Activated T-cell treated with anti-CD3 and anti-CD28 coated beads, Interleukin-2, amount 50 U/mL, for 4 hours (primary cell): ENCODE data around the gene USP3. TPM values are rescaled to one million over a fixed set of nuclear protein-coding genes. Genes with fewer than 3 reads are reported as not detected.
A peak's percentile ranks its signal among the peaks of the same experiment; 100 is the strongest.

ENCODE experiments used
- ATAC-seq, 2 donors: fragments of 200-7000 bp; cut with Tn5 transposase; one replicate each; pipeline ENCODE4 v1.10.0; 2021
- DNase-seq: peaks from one replicate; pipeline ENCODE4 v3.0.0-alpha.2; 2020
- H3K27me3 Mint-ChIP-seq: one replicate; pipeline ENCODE4 v1.8.0; 2021; ENCODE audit warnings: low read depth, mixed read lengths
- H3K36me3 Mint-ChIP-seq: one replicate; pipeline ENCODE4 v1.8.0; 2022; ENCODE audit warnings: mixed read lengths; ENCODE audit not compliant: insufficient read depth
- H3K4me1 Mint-ChIP-seq: one replicate; pipeline ENCODE4 v1.8.0; 2021; ENCODE audit warnings: low read depth, mixed read lengths
- H3K4me3 Mint-ChIP-seq: one replicate; pipeline ENCODE4 v1.8.0; 2021; ENCODE audit warnings: mild to moderate bottlenecking, moderate library complexity, mixed read lengths
- H3K9me3 Mint-ChIP-seq: one replicate; pipeline ENCODE4 v1.8.0; 2021; ENCODE audit warnings: mixed read lengths
- total RNA-seq, 3 donors: library from RNA; stranded (reverse); gene quantifications; one replicate each; pipeline ENCODE4 v1.2.1, GENCODE V29; 2021

Gene USP3
- total RNA-seq, 3 donors from 2014 or later: 34.2 to 40.9 (median 35.5) TPM

DNA sequence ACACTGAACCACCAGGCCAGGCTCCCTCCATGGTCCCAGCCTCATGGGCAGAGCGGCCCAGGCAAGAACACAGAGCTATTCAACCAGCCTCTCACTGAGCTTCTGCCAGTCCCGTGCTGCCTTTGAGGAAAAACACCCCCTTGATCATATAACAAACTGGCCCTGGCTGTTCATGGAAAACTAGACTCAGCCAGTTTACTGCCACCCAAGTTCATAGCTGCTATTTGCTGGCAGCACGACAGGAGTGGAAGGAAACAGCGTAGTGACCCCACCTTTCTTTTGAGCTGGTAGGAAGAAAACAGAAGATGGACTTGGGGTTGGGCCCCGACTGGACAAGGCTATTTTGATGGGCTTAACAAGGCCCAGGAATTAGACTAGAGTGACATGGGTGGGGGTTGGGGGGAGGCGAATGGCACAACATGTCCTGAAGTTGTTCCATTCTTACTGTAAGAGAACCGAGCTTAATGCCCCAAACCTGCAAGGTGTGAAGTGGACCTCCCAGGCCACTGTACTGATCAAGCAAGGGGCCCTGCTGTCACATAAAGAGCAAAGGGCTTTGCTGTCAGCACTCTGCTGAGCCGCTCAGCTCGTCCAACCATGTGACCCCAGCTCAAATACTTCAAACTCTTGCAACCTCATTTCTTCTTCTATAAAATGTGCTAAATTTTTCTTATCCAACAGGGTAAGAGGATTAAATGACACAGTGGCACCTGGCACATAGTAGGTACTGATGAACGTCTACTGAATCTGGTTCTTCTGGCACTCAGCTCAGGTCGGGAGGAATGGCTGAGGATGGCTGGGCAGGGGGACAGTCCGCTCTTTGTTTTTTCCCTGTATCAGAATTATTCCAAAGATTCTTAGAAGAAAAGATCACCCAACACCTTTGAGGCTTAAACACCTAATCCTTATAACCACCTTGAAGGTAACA lies 94.3 kb downstream of the USP3 start:
- ATAC-seq (no peak), DNase-seq (no peak)
- H3K4me1 Mint-ChIP-seq: peaks cover 63% of the 10 kb centered on the region
- peaks cover 7% of the 10 kb centered on the region for H3K36me3 Mint-ChIP-seq
- peak overlapping the region; percentile 87 for H3K4me3 Mint-ChIP-seq
- no peaks in the 10 kb centered on the region for H3K9me3 Mint-ChIP-seq
- no peaks in the 10 kb centered on the region for H3K27me3 Mint-ChIP-seq

GRCh38 chr15:63599401-63600000 lies 95.1 kb downstream of the USP3 start:
- no peaks in the 10 kb centered on the region for H3K9me3 Mint-ChIP-seq
- ATAC-seq: peak in 1 of 2 donors; percentile 6

GRCh38 chr15:63600001-63600615 lies 95.7 kb downstream of the USP3 start:
- H3K27me3 Mint-ChIP-seq: no peaks in the 10 kb centered on the region
- ATAC-seq (peak; percentile 5 to 11), DNase-seq (no peak)
- H3K36me3 Mint-ChIP-seq: no peaks in the 10 kb centered on the region
- H3K9me3 Mint-ChIP-seq: no peaks in the 10 kb centered on the region
- H3K4me1 Mint-ChIP-seq: peaks cover 58% of the 10 kb centered on the region
- peak overlapping the region; percentile 87 for H3K4me3 Mint-ChIP-seq

More at GRCh38 chr15:63599401-63600000, 95.1 kb downstream of the USP3 start:
- Mint-ChIP-seq H3K4me1 (peaks cover 59% of the 10 kb centered on the region), H3K27me3 (no peaks in the 10 kb centered on the region), H3K4me3 (peak overlapping the region; percentile 87), H3K36me3 (peaks cover 1% of the 10 kb centered on the region)
- peak; percentile 33 for DNase-seq

DNA sequence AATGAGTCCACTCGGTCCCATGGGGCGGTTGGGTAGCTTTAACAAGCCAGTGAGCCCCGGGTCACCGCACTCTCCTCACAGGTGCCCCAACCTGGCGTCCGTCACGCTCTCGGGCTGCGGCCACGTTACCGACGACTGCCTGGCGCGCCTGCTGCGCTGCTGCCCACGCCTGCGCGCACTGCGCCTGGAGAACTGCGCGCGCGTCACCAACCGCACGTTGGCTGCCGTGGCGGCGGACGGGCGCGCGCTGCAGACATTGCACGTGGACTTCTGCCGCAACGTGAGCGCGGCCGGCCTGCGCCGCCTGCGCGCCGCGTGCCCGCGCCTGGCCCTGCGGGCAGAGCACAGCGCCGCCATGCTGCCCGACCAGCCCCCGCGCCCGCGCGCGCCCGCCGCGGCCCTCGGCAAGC lies 96.2 kb downstream of the USP3 start:
- no peaks in the 10 kb centered on the region for H3K9me3 Mint-ChIP-seq
- peaks cover 58% of the 10 kb centered on the region for H3K4me1 Mint-ChIP-seq

DNA sequence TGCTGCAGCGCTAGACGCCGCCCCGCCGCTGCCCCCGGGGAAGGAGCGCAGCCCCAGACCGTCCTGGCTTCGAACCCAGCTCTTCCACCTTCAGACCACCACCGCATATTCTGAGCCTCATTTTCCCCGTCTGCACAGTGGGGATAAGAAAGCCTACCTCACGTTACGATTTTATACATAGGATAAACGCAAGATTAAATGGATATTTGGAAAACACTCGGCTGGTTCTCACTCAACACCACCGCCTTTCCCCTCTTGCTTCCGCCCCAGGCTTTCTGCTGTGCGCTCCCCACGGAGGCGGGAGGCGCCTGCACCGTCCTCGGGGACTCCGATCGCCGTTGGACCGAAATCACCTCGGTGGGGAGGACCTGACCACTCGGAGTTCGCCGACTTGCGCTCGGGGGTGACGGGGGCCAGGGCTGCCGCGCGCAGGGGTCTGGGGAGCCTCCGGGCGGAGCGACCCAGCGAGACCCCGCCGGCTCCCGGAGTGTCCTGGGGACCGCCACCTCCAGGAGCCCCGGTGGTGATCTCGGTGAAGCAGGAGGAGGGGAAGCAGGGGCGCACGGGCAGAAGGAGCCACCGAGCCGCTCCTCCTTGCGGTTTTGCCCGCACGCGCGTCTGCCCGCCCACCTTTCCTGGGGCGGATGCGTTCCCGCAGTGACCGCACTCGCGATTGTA lies 96.8 kb downstream of the USP3 start:
- ATAC-seq: peak; percentile 13 to 14

More for the DNA sequence above, 96.2 kb downstream of the USP3 start:
- ATAC-seq: peak; percentile 83 to 85
- H3K27me3 Mint-ChIP-seq: no peaks in the 10 kb centered on the region
- DNase-seq: peak; percentile 88
- peak overlapping the region; percentile 90 for H3K4me3 Mint-ChIP-seq
- no peaks in the 10 kb centered on the region for H3K36me3 Mint-ChIP-seq

DNA sequence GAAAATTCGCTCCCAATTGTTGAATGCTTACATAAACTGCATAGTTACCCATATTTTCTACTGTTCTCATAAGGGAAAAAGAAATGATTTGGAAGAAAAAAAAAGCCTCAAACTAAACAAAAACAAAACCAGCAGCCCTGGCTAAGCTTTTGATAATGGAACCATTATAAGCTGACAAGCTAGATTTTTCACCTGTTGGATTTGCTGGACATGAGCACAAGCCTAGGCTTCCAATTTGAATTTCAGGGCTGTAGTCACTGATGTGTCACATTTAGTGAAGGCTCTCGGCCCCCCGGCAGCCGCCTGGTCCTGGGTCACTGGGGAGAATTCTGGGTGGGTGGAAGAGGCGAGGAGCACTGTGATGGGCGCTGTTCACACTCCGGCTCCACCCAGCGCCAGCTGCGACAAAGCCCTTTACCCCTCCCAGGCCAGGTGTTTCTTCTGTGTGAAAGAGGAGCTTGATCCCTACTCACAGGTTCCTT lies 97.4 kb downstream of the USP3 start:
- no peak for ATAC-seq
- Mint-ChIP-seq H3K27me3 (no peaks in the 10 kb centered on the region), H3K4me1 (peaks cover 57% of the 10 kb centered on the region), H3K4me3 (peak overlapping the region; percentile 90), H3K36me3 (no peaks in the 10 kb centered on the region), H3K9me3 (no peaks in the 10 kb centered on the region)
- DNase-seq: no peak

More for the DNA sequence above, 96.8 kb downstream of the USP3 start:
- H3K27me3 Mint-ChIP-seq: no peaks in the 10 kb centered on the region
- H3K4me3 Mint-ChIP-seq: peak overlapping the region; percentile 90
- H3K9me3 Mint-ChIP-seq: no peaks in the 10 kb centered on the region
- peaks cover 58% of the 10 kb centered on the region for H3K4me1 Mint-ChIP-seq
- no peaks in the 10 kb centered on the region for H3K36me3 Mint-ChIP-seq
- peak; percentile 34 for DNase-seq

DNA sequence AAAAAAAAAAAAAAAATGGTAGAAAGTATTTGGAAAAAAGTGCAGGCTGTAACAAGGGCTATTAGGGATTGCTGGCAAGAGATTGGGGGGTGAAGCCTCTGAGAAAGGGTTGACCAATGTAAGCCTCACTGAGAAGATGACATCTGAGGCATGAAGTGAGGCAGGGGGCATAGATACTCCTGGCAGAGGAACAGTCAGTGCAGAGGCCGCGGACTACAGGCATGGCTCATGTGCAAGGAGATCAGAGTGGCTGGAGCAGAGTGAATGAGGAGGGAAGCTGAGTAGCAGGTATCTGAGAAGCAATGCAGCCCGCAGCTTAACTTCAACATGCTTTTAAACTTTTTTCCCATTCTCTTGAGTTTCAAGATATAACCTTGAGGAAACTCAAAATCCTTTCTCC lies 98.2 kb downstream of the USP3 start:
- no peaks in the 10 kb centered on the region for H3K36me3 Mint-ChIP-seq
- no peak for DNase-seq
- peaks cover 57% of the 10 kb centered on the region for H3K4me1 Mint-ChIP-seq

DNA sequence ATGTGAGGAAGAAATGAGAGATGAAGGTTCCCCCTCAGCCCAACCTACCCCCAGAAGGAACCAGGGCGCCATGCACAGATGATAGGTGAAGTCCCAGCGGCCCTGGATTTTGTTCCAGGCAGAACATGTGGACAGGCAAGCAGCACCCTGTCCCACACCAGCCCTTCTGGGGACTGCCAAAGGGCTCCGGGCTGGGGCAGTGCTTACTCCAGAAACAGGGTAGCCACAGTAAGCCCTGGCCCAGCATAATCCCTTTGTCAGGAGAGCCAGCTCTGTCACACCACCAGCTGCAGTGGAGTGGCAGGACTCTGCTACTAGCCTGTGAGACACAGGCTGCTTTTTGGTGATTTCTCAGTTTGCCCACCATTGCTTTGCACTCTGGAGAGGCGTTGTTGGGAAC lies 99.1 kb downstream of the USP3 start:
- ATAC-seq (no peak), DNase-seq (no peak)
- H3K27me3 Mint-ChIP-seq: no peaks in the 10 kb centered on the region
- peaks cover 54% of the 10 kb centered on the region for H3K4me1 Mint-ChIP-seq
- H3K4me3 Mint-ChIP-seq: no peak overlapping the region
- no peaks in the 10 kb centered on the region for H3K9me3 Mint-ChIP-seq
- H3K36me3 Mint-ChIP-seq: peaks cover 5% of the 10 kb centered on the region

More for the DNA sequence above, 98.2 kb downstream of the USP3 start:
- H3K9me3 Mint-ChIP-seq: no peaks in the 10 kb centered on the region
- no peak for ATAC-seq
- no peaks in the 10 kb centered on the region for H3K27me3 Mint-ChIP-seq
- peak overlapping the region; percentile 55 for H3K4me3 Mint-ChIP-seq

DNA sequence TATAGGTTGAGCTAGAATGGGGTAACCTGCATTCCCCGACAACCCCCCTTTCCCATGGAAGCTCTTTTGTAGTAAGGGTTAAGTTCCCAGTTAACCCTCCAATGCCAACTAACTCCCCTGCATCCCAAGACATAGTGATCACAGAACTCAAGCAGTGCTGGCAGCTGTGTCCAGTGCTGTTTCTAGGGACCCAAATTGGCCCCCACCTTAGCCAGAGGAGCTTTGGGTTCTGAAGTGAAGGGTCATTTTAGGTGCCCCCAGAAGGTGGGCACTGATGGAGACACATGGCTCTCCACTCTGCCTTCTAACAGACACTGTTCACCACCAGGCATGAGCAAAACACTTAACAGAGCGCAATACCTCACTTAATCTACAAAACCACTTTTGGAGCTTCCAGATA lies 99.9 kb downstream of the USP3 start:
- Mint-ChIP-seq H3K27me3 (no peaks in the 10 kb centered on the region), H3K9me3 (no peaks in the 10 kb centered on the region), H3K4me3 (no peak overlapping the region), H3K4me1 (peaks cover 50% of the 10 kb centered on the region), H3K36me3 (peaks cover 9% of the 10 kb centered on the region)
- ATAC-seq (no peak), DNase-seq (no peak)

DNA sequence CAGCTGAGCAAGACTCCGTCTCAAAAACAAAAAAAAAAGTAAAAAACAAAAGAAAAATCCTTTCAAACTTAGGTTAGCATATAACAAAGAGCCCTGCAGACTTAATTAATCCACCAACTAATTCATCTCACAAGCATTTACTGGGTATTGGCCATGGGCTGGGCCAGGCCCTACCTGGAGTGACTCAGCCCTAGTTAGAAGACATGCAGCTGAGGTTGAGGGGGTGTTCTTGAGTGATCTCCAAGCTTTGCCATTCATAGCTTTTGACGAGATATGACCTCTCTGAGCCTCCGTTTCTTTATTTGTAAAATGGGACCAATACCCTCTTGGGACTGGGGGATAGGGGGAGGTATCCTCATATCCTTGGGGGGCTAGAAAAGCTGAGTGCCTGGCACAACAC lies 100.6 kb downstream of the USP3 start:
- H3K4me1 Mint-ChIP-seq: peaks cover 46% of the 10 kb centered on the region
- no peaks in the 10 kb centered on the region for H3K9me3 Mint-ChIP-seq
- DNase-seq (no peak), ATAC-seq (no peak)
- peaks cover 9% of the 10 kb centered on the region for H3K36me3 Mint-ChIP-seq
- no peaks in the 10 kb centered on the region for H3K27me3 Mint-ChIP-seq
- H3K4me3 Mint-ChIP-seq: peak overlapping the region; percentile 13

DNA sequence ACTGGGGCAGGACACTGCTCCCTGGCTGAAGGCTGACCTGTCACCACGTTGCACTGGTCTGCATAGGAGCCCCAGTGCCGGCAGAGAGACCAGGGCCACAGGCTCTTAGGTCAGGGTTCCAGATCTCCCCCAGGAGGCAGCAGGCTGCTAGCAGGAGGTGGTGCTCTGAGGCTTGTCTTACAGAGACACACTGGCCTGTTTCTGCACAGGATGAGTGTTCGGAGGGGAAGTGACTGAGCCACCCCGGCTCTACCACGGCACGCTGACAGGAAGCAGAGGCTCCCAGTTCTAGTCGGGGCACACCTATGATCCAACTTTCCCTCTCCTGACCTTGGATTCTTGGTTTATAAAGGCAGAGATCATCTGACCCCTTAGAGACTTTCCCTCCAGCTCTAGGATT lies 101.4 kb downstream of the USP3 start:
- peaks cover 11% of the 10 kb centered on the region for H3K36me3 Mint-ChIP-seq
- no peaks in the 10 kb centered on the region for H3K9me3 Mint-ChIP-seq
- H3K27me3 Mint-ChIP-seq: no peaks in the 10 kb centered on the region
- H3K4me3 Mint-ChIP-seq: peak overlapping the region; percentile 24
- peaks cover 54% of the 10 kb centered on the region for H3K4me1 Mint-ChIP-seq
- peak; percentile 61 to 67 for ATAC-seq
- DNase-seq: peak; percentile 46

- peaks cover 16% of the 10 kb centered on the region for H3K36me3 Mint-ChIP-seq
- H3K4me3 Mint-ChIP-seq: no peak overlapping the region
- no peaks in the 10 kb centered on the region for H3K9me3 Mint-ChIP-seq
- H3K4me1 Mint-ChIP-seq: peaks cover 59% of the 10 kb centered on the region
- no peaks in the 10 kb centered on the region for H3K27me3 Mint-ChIP-seq
- no peak for ATAC-seq
- DNase-seq: no peak
Measured at GRCh38 chr15:63606308-63606707, 101.9 kb downstream of the USP3 start.

- Mint-ChIP-seq H3K4me1 (peaks cover 43% of the 10 kb centered on the region), H3K27me3 (no peaks in the 10 kb centered on the region), H3K4me3 (no peak overlapping the region), H3K9me3 (no peaks in the 10 kb centered on the region), H3K36me3 (peaks cover 28% of the 10 kb centered on the region)
- ATAC-seq (no peak), DNase-seq (no peak)
Measured at GRCh38 chr15:63608989-63609388, 104.6 kb downstream of the USP3 start.

GRCh38 chr15:63609448-63609847 lies 105.1 kb downstream of the USP3 start:
- Mint-ChIP-seq H3K4me3 (no peak overlapping the region), H3K4me1 (peaks cover 41% of the 10 kb centered on the region), H3K27me3 (no peaks in the 10 kb centered on the region), H3K9me3 (no peaks in the 10 kb centered on the region), H3K36me3 (peaks cover 28% of the 10 kb centered on the region)
- DNase-seq (no peak), ATAC-seq (no peak)
